Left lung (tissue), 10 donors: ENCODE results near the gene ASXL3. TPM values are rescaled to one million over a fixed set of nuclear protein-coding genes. Genes with fewer than 3 reads are reported as not detected.

Experiments
- ATAC-seq: fragments of 200-7000 bp; cut with Tn5 transposase; one replicate; pipeline ENCODE4 v1.9.1; 2020; ENCODE audit warnings: moderate library complexity
- DNase-seq, 4 donors: peaks; one replicate each; pipeline ENCODE4 v3.0.0-alpha.2; 2013 to 2020
- H3K27ac ChIP-seq, 2 donors: fragments of 200-600 bp; sonication (generic) in 1 of 2; one replicate each; pipeline versions ENCODE4 v1.5.0 to v1.8.0; 2020 to 2021
- H3K27me3 ChIP-seq, 2 donors: fragments of 200-600 bp; sonication (generic) in 1 of 2; one replicate each; pipeline versions ENCODE4 v1.5.0 to v1.8.0; 2020 to 2021
- H3K36me3 ChIP-seq, 2 donors: fragments of 200-600 bp; sonication (generic) in 1 of 2; one replicate each; pipeline versions ENCODE4 v1.5.0 to v1.8.0; 2020 to 2021
- H3K4me1 ChIP-seq, 2 donors: fragments of 200-600 bp; one replicate each; pipeline ENCODE4 v1.8.0; 2021
- H3K4me3 ChIP-seq, 2 donors: fragments of 200-600 bp; sonication (generic) in 1 of 2; one replicate each; pipeline versions ENCODE4 v1.5.0 to v1.8.0; 2020 to 2021; ENCODE audit warnings: mild to moderate bottlenecking in 1 of 2
- H3K9me3 ChIP-seq, 2 donors: fragments of 200-600 bp; sonication (generic) in 1 of 2; one replicate each; pipeline versions ENCODE4 v1.5.0 to v1.8.0; 2020 to 2021
- intact Hi-C, 2 donors: fragments of 100-400 bp; cut with DNase I; formaldehyde crosslinking; loops; one replicate each; pipeline versions ENCODE4 v1.11.2 to v1.14.2; 2022
- polyA plus RNA-seq, 6 donors: library from polyadenylated mRNA; unstranded; fragments of 120-200 nt; gene quantifications; one replicate each; pipeline ENCODE4 v1.2.1, GENCODE V29; 2013; ENCODE audit not compliant: insufficient read length in 6 of 6
- total RNA-seq, 2 donors: library from RNA; stranded (reverse); fragmentation: NEBNext Ultra II Directional; extraction: Animal tissue kit (Norgen Biotek cat#: 25700); gene quantifications; one replicate each; pipeline ENCODE4 v1.2.1, GENCODE V29; 2021
- TF ChIP-seq, protein P1 (sequence below), 2 donors: fragments of 200-600 bp; sonication (generic) in 1 of 2; IDR thresholded peaks; one replicate each; pipeline versions ENCODE4 v1.5.0 to v1.8.0; 2021; ENCODE audit warnings: antibody characterized with exemption in 2 of 2
- donor health status: DM: no; HTN: yes; CAD: no.
- donor health status: DM: no; HTN: no; CAD: no.

The ASXL3 gene
- total and polyA plus RNA-seq, 8 donors = 1.5 to 12.9 (median 11.1) TPM

DNA sequence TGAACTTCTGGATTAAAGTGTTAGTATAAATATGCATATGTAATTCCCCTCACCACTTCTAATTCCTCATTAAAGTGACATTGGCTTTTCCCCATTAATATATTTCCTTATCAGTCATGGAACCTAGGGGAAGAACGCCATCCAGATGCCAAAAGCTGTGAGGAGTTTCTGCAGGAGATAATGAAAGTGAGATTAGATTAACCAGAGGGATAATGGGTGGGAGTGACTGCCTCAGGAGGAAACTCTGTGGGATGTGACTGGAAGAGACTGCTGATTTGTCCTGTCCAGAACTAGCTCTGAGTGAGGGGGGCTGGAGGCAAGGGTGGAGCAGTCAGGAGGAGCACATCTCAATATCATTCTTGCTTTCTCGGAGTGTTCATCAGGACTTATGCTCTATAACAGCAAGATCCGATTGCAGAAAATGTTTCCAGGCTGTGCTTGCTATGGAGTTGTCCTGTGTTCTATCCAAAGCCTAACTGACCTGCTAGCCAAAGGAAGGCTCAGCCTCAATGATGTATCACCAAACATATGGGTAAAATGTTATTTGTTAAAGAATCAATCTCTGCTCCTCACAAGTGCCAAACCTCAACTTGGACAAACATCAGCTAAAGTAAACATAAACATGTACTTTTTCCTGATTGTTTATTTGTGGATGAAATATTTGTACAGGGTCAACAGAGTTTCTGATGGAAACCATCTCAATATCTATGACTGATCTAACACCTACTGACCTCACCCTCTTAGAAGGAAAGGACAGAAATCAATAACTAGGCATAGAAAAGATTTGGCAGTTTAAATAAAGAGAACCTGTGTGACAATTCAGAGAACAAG lies 118.5 kb downstream of the ASXL3 start:
- intact Hi-C loops = no loop called here
- ATAC-seq = no peak
- Histone ChIP-seq H3K4me3 (no peak overlapping the region), H3K9me3 (peaks cover 0 to 2% of the 10 kb centered on the region in 2 donors), H3K4me1 (no peaks in the 10 kb centered on the region), H3K27ac (no peak overlapping the region), H3K27me3 (no peaks in the 10 kb centered on the region), H3K36me3 (no peaks in the 10 kb centered on the region)
- TF ChIP-seq, protein P1, sequence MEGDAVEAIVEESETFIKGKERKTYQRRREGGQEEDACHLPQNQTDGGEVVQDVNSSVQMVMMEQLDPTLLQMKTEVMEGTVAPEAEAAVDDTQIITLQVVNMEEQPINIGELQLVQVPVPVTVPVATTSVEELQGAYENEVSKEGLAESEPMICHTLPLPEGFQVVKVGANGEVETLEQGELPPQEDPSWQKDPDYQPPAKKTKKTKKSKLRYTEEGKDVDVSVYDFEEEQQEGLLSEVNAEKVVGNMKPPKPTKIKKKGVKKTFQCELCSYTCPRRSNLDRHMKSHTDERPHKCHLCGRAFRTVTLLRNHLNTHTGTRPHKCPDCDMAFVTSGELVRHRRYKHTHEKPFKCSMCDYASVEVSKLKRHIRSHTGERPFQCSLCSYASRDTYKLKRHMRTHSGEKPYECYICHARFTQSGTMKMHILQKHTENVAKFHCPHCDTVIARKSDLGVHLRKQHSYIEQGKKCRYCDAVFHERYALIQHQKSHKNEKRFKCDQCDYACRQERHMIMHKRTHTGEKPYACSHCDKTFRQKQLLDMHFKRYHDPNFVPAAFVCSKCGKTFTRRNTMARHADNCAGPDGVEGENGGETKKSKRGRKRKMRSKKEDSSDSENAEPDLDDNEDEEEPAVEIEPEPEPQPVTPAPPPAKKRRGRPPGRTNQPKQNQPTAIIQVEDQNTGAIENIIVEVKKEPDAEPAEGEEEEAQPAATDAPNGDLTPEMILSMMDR (IDR thresholded peaks at IDR 0.05) = no peak
- no peak for DNase-seq

DNA sequence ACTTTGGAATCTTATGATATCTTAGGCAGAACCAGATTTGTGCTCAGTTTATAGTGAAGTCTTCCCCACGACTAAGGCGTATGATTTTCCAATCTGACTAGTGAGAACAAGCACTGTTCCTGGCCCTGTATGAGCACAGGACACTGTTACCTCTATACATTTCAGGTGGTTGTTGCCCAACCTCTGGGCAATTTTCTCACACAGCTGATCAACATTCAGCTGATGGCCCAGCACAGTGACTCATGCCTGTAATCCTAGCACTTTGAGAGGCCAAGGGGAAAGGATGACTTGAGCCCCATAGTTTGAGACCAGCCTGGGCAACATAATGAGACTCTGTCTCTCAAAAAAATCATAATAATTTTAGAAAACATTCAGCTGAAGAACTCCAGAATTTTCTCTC lies 119.5 kb downstream of the ASXL3 start:
- no peaks in the 10 kb centered on the region for H3K36me3 ChIP-seq
- ATAC-seq (no peak), DNase-seq (no peak)
- peaks cover 0 to 2% of the 10 kb centered on the region in 2 donors for H3K9me3 ChIP-seq
- H3K4me3 ChIP-seq = no peak overlapping the region
- no peaks in the 10 kb centered on the region for H3K4me1 ChIP-seq
- no peaks in the 10 kb centered on the region for H3K27me3 ChIP-seq
- intact Hi-C loops = no loop called here
- H3K27ac ChIP-seq = no peak overlapping the region
- TF ChIP-seq, protein P1 (IDR thresholded peaks at IDR 0.05) = no peak

DNA sequence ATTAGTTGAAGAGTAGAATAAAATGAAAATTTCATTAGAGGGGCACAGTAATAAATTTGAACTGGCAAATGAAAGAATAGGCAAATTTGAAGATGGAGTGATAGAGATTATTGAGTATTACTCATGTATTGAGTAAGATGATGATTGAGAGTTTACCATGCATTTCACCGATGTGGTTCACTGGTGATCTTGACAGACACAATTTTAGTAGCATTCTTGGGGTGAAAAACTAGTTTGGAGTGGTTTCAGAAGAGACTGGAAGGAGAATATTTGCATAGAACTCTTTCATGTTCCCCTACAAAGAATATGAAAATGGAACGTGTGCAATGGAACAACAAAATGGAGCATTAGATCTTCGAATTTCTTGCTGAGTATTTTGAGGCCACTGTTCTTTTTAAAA lies 121.4 kb downstream of the ASXL3 start:
- no peak overlapping the region for H3K4me3 ChIP-seq
- peaks cover 0 to 2% of the 10 kb centered on the region in 2 donors for H3K9me3 ChIP-seq
- intact Hi-C loops = no loop called here
- H3K27me3 ChIP-seq = no peaks in the 10 kb centered on the region
- TF ChIP-seq, protein P1 (IDR thresholded peaks at IDR 0.05) = no peak
- DNase-seq = no peak
- H3K36me3 ChIP-seq = no peaks in the 10 kb centered on the region
- no peaks in the 10 kb centered on the region for H3K4me1 ChIP-seq
- H3K27ac ChIP-seq = no peak overlapping the region
- ATAC-seq = no peak

DNA sequence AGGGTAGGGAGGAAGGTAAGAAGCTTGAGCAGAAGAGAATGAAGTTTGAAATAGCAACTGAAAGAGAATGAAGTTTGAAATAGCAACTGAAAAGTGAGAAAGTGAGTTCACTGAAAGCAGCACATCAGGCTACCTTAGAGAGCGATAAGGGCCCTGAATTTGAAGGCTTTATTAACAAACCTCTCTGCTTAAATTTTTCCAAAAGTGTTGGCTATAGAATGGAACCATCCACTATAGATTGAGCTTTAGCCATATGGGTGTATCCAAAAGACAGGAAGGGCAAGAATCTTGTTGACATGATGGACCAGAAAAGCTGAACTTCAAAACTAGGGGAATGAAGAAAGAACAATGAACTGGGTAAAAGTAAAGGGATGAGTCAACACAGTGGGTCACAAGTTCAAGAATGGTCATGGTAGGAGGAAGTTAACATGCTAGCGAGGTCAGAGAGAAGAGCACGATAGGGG lies 122.5 kb downstream of the ASXL3 start:
- intact Hi-C loops = no loop called here
- Histone ChIP-seq H3K27me3 (no peaks in the 10 kb centered on the region), H3K4me1 (no peaks in the 10 kb centered on the region), H3K27ac (no peak overlapping the region), H3K9me3 (peaks cover 0 to 2% of the 10 kb centered on the region in 2 donors), H3K36me3 (no peaks in the 10 kb centered on the region), H3K4me3 (no peak overlapping the region)
- ATAC-seq = no peak
- TF ChIP-seq, protein P1 (IDR thresholded peaks at IDR 0.05) = no peak
- no peak for DNase-seq

DNA sequence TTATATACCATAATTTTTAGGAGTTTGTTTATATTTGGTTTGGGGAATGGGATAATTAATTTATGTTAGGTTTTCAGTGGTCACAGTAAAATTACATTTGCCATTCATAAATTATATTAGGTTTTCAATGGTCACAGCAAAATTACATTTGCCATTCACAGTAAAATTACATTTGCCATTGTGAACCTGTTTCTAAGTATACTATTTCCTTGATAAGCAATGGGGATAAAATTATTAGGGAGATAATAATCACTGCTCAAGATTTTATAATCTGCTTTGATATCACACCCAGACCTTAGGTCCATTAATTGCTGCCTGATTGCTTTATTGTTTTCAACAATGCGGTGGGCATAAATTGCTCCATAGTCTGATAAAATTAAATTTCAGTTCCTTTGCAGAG lies 124.6 kb downstream of the ASXL3 start:
- H3K27ac ChIP-seq = no peak overlapping the region
- DNase-seq (no peak), ATAC-seq (no peak)
- no peak overlapping the region for H3K4me3 ChIP-seq
- no peaks in the 10 kb centered on the region for H3K36me3 ChIP-seq
- no peaks in the 10 kb centered on the region for H3K27me3 ChIP-seq
- no peaks in the 10 kb centered on the region for H3K9me3 ChIP-seq
- H3K4me1 ChIP-seq = no peaks in the 10 kb centered on the region
- intact Hi-C loops = no loop called here
- TF ChIP-seq, protein P1 (IDR thresholded peaks at IDR 0.05) = no peak
